Fibroblast of skin of left quadriceps (primary cell): ENCODE measurements around the gene MTRFR.
A peak's percentile ranks its signal among the peaks of the same experiment; 100 is the strongest.
"Not testable (repeated sequence)": the region's sequence is repeated elsewhere in the genome, so short reads cannot be mapped to it uniquely, and the experiment has no call there.

Source experiments
- DNase-seq, 2 experiments: peaks; one replicate each; pipeline ENCODE4 v3.0.0-alpha.2; 2013; ENCODE audit warnings: low read depth in 2 of 2

Gene MTRFR

GRCh38 chr12:123232807-123233504, at the start of gene MTRFR, which contains the start of gene MPHOSPH9:
Gene MTRFR (plus strand): TSS chr12:123233436. CDS start chr12:123253675, 20,239 bp downstream.
Gene MPHOSPH9 (minus strand): TSS chr12:123233141. CDS start chr12:123230364, 2,777 bp downstream.
- DNase-seq = peak; percentile 100

GRCh38 chr12:123187637-123188036, 45.6 kb upstream of the MTRFR start:
- no peak for DNase-seq

- DNase-seq = no peak
Observed at GRCh38 chr12:123199936-123200335, 33.3 kb upstream of the MTRFR start.

GRCh38 chr12:123200414-123200813, 32.8 kb upstream of the MTRFR start:
- no peak for DNase-seq

GRCh38 chr12:123206794-123207193, 26.4 kb upstream of the MTRFR start:
- not testable (repeated sequence) for DNase-seq

- not testable (repeated sequence) for DNase-seq
Observed at GRCh38 chr12:123207815-123208214, 25.4 kb upstream of the MTRFR start.

- DNase-seq = no peak
Observed at GRCh38 chr12:123223241-123223668, 10.0 kb upstream of the MTRFR start.

GRCh38 chr12:123225443-123225842, 7.8 kb upstream of the MTRFR start:
- no peak for DNase-seq

- DNase-seq = no peak
Observed at GRCh38 chr12:123227581-123228258, 5.5 kb upstream of the MTRFR start.

- no peak for DNase-seq
Observed at GRCh38 chr12:123229051-123229450, 4.2 kb upstream of the MTRFR start.

- no peak for DNase-seq
Observed at GRCh38 chr12:123231931-123232330, 1.3 kb upstream of the MTRFR start.

- no peak for DNase-seq
Observed at GRCh38 chr12:123232472-123232806, 797 bp upstream of the MTRFR start.

- no peak for DNase-seq
Observed at GRCh38 chr12:123233505-123234308, 471 bp downstream of the MTRFR start.

GRCh38 chr12:123237646-123238329, 4.6 kb downstream of the MTRFR start:
- DNase-seq = peak; percentile 31 to 36

- DNase-seq = no peak
Observed at GRCh38 chr12:123238330-123238682, 5.1 kb downstream of the MTRFR start.

GRCh38 chr12:123238961-123239360, 5.7 kb downstream of the MTRFR start:
- no peak for DNase-seq

GRCh38 chr12:123242116-123242904, 9.1 kb downstream of the MTRFR start:
- no peak for DNase-seq

GRCh38 chr12:123243671-123244262, 10.5 kb downstream of the MTRFR start:
- DNase-seq = no peak

GRCh38 chr12:123245678-123246077, 12.4 kb downstream of the MTRFR start:
- no peak for DNase-seq

GRCh38 chr12:123248129-123248528, 14.9 kb downstream of the MTRFR start:
- not testable (repeated sequence) for DNase-seq
